SK-N-SH (cell line): ENCODE measurements around the gene RPL12.

Experiments
- CTCF ChIP-seq: fragments of 200-600 bp; sonication (generic); IDR thresholded peaks from 2 replicates; pipeline ENCODE4 v1.6.1; 2017; ENCODE audit warnings: antibody characterized with exemption, mild to moderate bottlenecking, moderate library complexity
- EP300 ChIP-seq, 2 experiments: IDR thresholded peaks; 2 replicates each; pipeline versions ENCODE4 v1.4.0 to v1.6.1; 2012; ENCODE audit warnings: borderline replicate concordance in 1 of 2, low read depth in 1 of 2, low read length in 1 of 2
- EZH2phosphoT487 ChIP-seq: fragments of 200-600 bp; sonication (generic); IDR thresholded peaks from 2 replicates; pipeline ENCODE4 v1.6.1; 2017; ENCODE audit warnings: low read depth, mixed run types, mild to moderate bottlenecking, antibody characterized with exemption, moderate library complexity, borderline replicate concordance
- JUND ChIP-seq: IDR thresholded peaks from 2 replicates; pipeline ENCODE4 v1.4.0; 2012
- NFIC ChIP-seq: IDR thresholded peaks from 2 replicates; pipeline ENCODE4 v1.4.0; 2012; ENCODE audit warnings: borderline replicate concordance
- NRF1 ChIP-seq: IDR thresholded peaks from 2 replicates; pipeline ENCODE4 v1.6.1; 2012; ENCODE audit warnings: low read depth, mild to moderate bottlenecking, low read length
- POLR2AphosphoS5 ChIP-seq: IDR thresholded peaks from 2 replicates; pipeline ENCODE4 v1.6.1; 2012; ENCODE audit warnings: low read depth, low read length
- RFX5 ChIP-seq: IDR thresholded peaks from 2 replicates; pipeline ENCODE4 v1.6.1; 2012; ENCODE audit warnings: mild to moderate bottlenecking, improper control_type of control experiment, low read length
- RXRA ChIP-seq: IDR thresholded peaks from 2 replicates; pipeline ENCODE4 v1.4.0; 2012; ENCODE audit warnings: low read depth, mild to moderate bottlenecking, borderline replicate concordance
- SMC3 ChIP-seq: IDR thresholded peaks from 2 replicates; pipeline ENCODE4 v1.6.1; 2012; ENCODE audit warnings: low read depth, low read length, improper control_type of control experiment
- TF ChIP-seq, protein P1 (sequence below): fragments of 150-350 bp; IDR thresholded peaks from 2 replicates; pipeline ENCODE4 v1.6.1; 2017; ENCODE audit warnings: antibody characterized with exemption, low read length, low read depth, borderline replicate concordance

DNA sequence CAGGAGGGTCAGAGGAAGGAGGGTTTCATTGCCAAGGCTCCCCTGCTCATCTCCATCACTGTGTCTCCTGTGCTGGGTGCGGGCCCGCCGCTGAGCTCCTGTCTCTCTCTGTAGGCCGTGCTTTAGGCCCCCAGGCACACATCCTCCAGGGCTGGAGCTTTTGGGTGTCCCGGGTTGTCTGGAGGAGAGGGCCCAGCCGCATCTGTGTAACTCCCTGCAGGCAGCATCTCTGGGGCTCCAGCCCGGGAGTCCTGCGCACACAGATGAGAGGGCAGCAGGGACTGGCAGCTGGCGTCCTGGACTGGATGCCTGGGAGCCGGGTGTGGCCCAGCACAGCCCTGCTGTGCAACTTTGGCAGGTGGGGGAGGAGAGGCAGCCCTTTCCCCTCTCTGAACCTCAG is 40.3 kb upstream of the RPL12 start:
- no peak for TF ChIP-seq CTCF
- TF ChIP-seq, protein P1, sequence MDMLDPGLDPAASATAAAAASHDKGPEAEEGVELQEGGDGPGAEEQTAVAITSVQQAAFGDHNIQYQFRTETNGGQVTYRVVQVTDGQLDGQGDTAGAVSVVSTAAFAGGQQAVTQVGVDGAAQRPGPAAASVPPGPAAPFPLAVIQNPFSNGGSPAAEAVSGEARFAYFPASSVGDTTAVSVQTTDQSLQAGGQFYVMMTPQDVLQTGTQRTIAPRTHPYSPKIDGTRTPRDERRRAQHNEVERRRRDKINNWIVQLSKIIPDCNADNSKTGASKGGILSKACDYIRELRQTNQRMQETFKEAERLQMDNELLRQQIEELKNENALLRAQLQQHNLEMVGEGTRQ: no peak
- TF ChIP-seq JUND: no peak
- TF ChIP-seq NFIC: no peak
- no peak for TF ChIP-seq EP300 (IDR thresholded peaks at IDR 0.05; ENCODE audit: borderline replicate concordance in 1 of 2, low read depth in 1 of 2, low read length in 1 of 2)
- no peak for TF ChIP-seq RFX5
- TF ChIP-seq SMC3: no peak
- no peak for TF ChIP-seq RXRA
- TF ChIP-seq EZH2phosphoT487: no peak
- TF ChIP-seq NRF1: no peak
- no peak for TF ChIP-seq POLR2AphosphoS5
